GM10266 (cell line): ENCODE measurements around the gene ADAMTSL3.
"Not testable (repeated sequence)": the region's sequence is repeated elsewhere in the genome, so short reads cannot be mapped to it uniquely, and the experiment has no call there.

Source experiments
- DNase-seq: peaks from one replicate; pipeline ENCODE4 v3.0.0; 2012; ENCODE audit errors: extremely low spot score
- TF ChIP-seq, protein P1 (sequence below): IDR thresholded peaks from 2 replicates; pipeline ENCODE4 v1.5.1; 2012; ENCODE audit warnings: mild to moderate bottlenecking, low read depth; ENCODE audit not compliant: control insufficient read depth, insufficient read depth; ENCODE audit errors: missing control alignments

Gene ADAMTSL3

DNA sequence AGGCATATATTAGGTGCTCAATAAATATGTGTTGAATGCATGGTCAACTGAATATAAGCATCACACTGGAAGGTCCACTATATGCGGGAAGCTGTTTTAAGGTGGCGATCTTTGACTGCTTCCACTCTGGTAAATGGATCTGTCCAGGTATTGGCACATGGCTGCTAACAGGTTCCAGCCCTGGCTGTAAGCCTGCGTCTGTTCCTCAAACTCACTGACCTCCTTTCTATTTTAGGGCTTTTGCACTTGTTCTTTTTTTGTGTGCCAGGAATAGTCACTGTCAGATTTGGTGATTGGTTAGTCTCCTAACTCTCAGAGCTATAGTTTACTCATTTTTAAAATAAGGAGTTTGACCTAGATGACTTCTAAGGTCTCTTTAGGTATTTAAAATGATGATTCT is 46.2 kb downstream of the ADAMTSL3 start:
- TF ChIP-seq, protein P1, sequence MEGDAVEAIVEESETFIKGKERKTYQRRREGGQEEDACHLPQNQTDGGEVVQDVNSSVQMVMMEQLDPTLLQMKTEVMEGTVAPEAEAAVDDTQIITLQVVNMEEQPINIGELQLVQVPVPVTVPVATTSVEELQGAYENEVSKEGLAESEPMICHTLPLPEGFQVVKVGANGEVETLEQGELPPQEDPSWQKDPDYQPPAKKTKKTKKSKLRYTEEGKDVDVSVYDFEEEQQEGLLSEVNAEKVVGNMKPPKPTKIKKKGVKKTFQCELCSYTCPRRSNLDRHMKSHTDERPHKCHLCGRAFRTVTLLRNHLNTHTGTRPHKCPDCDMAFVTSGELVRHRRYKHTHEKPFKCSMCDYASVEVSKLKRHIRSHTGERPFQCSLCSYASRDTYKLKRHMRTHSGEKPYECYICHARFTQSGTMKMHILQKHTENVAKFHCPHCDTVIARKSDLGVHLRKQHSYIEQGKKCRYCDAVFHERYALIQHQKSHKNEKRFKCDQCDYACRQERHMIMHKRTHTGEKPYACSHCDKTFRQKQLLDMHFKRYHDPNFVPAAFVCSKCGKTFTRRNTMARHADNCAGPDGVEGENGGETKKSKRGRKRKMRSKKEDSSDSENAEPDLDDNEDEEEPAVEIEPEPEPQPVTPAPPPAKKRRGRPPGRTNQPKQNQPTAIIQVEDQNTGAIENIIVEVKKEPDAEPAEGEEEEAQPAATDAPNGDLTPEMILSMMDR, result no peak
- no peak for DNase-seq

- DNase-seq, result not testable (repeated sequence)
Measured at GRCh38 chr15:83702314-83702713, 48.4 kb downstream of the ADAMTSL3 start.

DNA sequence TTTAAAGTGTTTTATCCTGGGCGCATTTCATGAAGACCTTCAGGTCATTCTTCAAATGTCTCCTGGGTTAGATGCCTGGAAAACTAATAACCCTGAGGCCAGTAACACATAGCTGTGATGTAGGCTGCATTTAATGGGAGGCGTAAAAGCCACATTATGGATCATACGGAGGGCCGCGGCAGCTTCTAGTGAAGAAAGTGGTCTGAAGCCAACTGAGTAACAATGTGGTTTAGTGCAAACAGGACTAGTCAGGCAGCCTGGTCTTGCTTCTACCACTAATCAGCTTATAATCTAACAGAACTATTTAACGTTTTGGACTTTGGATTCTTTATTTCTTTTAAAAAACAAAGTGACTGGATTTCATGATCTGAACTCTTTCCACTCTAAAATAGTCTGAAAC is 54.4 kb downstream of the ADAMTSL3 start:
- TF ChIP-seq, protein P1, result no peak
- no peak for DNase-seq

DNA sequence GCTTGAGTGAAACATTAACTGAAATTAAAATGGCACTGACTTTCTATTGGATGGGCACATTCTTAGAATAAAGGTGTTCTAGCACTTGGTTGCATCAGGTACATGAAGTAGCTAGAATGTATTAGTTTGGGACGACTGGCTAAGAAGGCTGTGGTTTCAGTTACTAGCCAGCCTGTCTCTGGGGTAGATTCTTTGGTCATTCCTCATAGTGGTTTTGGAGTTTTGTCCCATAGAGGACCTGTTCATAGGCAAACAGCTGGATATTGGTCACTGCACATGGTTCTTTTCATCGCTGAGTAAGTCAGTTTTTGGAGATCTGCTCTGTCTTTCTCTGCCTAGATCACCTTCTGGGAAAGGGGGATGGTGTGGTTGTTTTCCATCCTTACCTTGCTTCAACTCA is 55.3 kb downstream of the ADAMTSL3 start:
- TF ChIP-seq, protein P1, result no peak
- no peak for DNase-seq

DNA sequence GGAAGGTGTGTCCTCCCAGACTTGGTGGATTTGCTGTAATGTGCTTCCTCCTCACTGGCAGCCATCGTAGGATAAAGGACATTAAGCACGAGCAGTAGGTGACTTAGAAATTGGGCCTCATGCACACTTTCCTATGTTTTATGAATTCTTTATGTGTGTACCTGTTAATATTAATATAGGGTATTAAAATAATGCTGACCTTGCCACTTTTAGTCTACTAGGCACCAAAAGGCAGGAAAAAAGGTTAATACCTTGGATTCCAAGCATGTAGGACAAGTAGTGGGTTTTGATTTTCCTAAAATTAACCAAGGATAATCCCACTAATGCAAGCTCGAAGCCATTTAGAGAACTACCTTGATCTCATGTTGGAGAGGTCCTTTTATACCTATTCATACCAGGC is 55.9 kb downstream of the ADAMTSL3 start:
- no peak for DNase-seq
- TF ChIP-seq, protein P1, result no peak

GRCh38 chr15:83710452-83710851 is 56.5 kb downstream of the ADAMTSL3 start:
- TF ChIP-seq, protein P1, result no peak
- DNase-seq, result no peak

GRCh38 chr15:83711236-83711635 is 57.3 kb downstream of the ADAMTSL3 start:
- no peak for DNase-seq
- TF ChIP-seq, protein P1, result no peak

DNA sequence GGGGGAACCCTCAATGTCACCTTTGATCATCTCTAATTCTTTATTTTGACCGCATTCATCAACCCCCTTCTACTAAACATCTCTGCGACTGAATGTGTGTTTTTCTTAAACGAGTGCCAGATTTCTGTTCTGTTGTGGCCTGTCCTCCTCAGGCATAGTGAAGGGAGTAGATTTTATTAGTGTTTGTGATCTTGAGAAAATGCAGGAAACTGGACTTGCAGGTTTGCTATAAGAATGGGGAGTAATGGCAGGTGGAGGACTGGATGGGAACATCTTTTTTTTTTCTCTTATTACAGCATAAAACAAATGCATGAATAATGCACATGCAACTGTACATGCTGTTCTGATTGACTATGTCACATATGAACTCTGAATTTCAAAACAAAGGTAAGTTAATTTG is 59.3 kb downstream of the ADAMTSL3 start:
- DNase-seq, result no peak
- TF ChIP-seq, protein P1, result no peak
